HepG2 (cell line): ENCODE results near the gene PLOD2. TPM values are rescaled to one million over a fixed set of nuclear protein-coding genes. Genes with fewer than 3 reads are reported as not detected.

ENCODE experiments used
- ETV6 ChIP-seq: sonication (generic); formaldehyde crosslinking; conservative IDR thresholded peaks from 2 replicates; pipeline ENCODE4 v1.4.0; 2020; ENCODE audit warnings: missing genetic modification reagents
- HDAC2 ChIP-seq: sonication (generic); formaldehyde crosslinking; IDR thresholded peaks from 2 replicates; pipeline ENCODE4 v1.4.0; 2020; ENCODE audit warnings: missing genetic modification reagents
- KAT7 ChIP-seq: IDR thresholded peaks from 2 replicates; pipeline ENCODE4 v1.6.1; 2018; ENCODE audit warnings: borderline replicate concordance, missing compliant biosample characterization
- SP4 ChIP-seq: sonication (generic); formaldehyde crosslinking; IDR thresholded peaks from 2 replicates; pipeline ENCODE4 v1.8.1; 2023; ENCODE audit warnings: mild to moderate bottlenecking, missing genetic modification reagents
- STAG1 ChIP-seq: sonication (generic); formaldehyde crosslinking; IDR thresholded peaks from 2 replicates; pipeline ENCODE4 v1.4.0; 2020; ENCODE audit warnings: missing genetic modification reagents
- TEAD3 ChIP-seq: optimal IDR thresholded peaks from 2 replicates; pipeline ENCODE3; 2016; ENCODE audit warnings: borderline replicate concordance
- ZEB1 ChIP-seq: IDR thresholded peaks from 2 replicates; pipeline ENCODE4 v1.6.1; 2012; ENCODE audit warnings: mild to moderate bottlenecking, low read depth, inconsistent platforms; ENCODE audit not compliant: insufficient replicate concordance
- ZNF556 ChIP-seq: sonication (generic); formaldehyde crosslinking; IDR thresholded peaks from 2 replicates; pipeline ENCODE4 v1.4.0; 2020; ENCODE audit warnings: mild to moderate bottlenecking, missing genetic modification reagents, borderline replicate concordance
- ZNF598 ChIP-seq: sonication (generic); formaldehyde crosslinking; IDR thresholded peaks from 2 replicates; pipeline ENCODE4 v1.5.1; 2020; ENCODE audit warnings: mild to moderate bottlenecking, missing genetic modification reagents, borderline replicate concordance
- ZNF782 ChIP-seq: sonication (generic); formaldehyde crosslinking; IDR thresholded peaks from 2 replicates; pipeline ENCODE4 v1.4.0; 2020; ENCODE audit warnings: missing genetic modification reagents, mild to moderate bottlenecking, borderline replicate concordance
- polyA plus RNA-seq, 8 experiments: library from polyadenylated mRNA; depleted of rRNA in 3 of 8; stranded (reverse) in 7 of 8; unstranded in 1 of 8; fragments of >200 nt; fragmentation: Illumina TruSeq in 4 of 8; extraction: Trizol in 4 of 8; gene quantifications; 2 replicates each; pipeline versions ENCODE4 v1.2.1 to v1.2.3, GENCODE V29; 2011 to 2016; ENCODE audit warnings: low read depth in 4 of 8, missing spikeins in 1 of 8, mixed read lengths in 1 of 8; ENCODE audit not compliant: insufficient read depth in 1 of 8
- total RNA-seq, 5 experiments: library from RNA; depleted of rRNA; stranded (reverse); fragments of >200 nt; fragmentation: Illumina TruSeq; extraction: Trizol; gene quantifications; 2 replicates each; pipeline ENCODE4 v1.2.3, GENCODE V29; 2016; ENCODE audit warnings: low read depth in 1 of 5
- TF ChIP-seq, protein P1 (sequence below): sonication (generic); formaldehyde crosslinking; IDR thresholded peaks from 2 replicates; pipeline ENCODE4 v1.4.0; 2020; ENCODE audit warnings: mild to moderate bottlenecking, missing genetic modification reagents
- TF ChIP-seq, protein P2 (sequence below), 2 experiments: fragments of 450-650 bp in 1 of 2; sonication (generic) in 1 of 2; formaldehyde crosslinking; IDR thresholded peaks; 2 replicates each; pipeline versions ENCODE4 v1.5.0 to v1.8.0; 2020 to 2022; ENCODE audit warnings: mild to moderate bottlenecking in 1 of 2, missing genetic modification reagents in 1 of 2
- TF ChIP-seq, protein P3 (sequence below): sonication (generic); formaldehyde crosslinking; IDR thresholded peaks from 2 replicates; pipeline ENCODE4 v1.8.0; 2022; ENCODE audit warnings: missing genetic modification reagents, mild to moderate bottlenecking, inconsistent platforms, borderline replicate concordance
- TF ChIP-seq, protein P4 (sequence below): sonication (generic); formaldehyde crosslinking; IDR thresholded peaks from 2 replicates; pipeline ENCODE4 v1.9.0; 2021; ENCODE audit warnings: mild to moderate bottlenecking, missing genetic modification reagents

The PLOD2 gene
- total and polyA plus RNA-seq, 2 of the 13 experiments (the other 11 are each of a cell fraction or from before 2014, with no cell fraction given) = 107 to 161 TPM

DNA sequence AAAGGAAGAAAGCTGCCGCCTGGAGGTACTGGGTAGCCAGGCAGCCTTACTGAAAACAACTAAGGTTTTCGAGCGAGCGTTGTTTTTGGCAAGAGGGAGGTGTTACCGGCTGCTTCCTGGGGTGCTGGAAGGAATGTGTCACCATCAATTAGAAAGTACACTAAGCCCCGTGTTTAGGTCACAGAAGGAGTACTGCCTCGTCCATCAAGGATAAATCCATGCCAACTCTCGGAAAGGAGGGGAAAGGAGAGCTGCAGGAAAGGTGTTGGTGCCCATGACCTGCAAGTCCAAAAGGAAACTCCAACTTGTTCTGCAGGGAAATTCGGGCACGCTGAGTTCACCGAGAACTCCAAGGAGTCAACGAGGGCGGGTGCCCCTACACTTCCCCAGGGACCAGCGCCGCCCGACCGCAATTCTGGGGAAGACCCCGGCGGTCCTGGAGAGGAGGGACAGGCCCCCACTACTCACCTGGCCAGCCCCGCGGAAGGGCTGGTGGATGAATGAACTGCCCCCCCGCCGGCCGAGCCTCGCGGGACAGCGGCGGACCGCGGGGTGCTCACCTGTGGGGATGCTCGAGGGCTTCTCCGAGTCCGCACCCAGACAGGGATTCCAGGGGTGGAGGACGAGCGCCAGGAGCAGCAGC, 542 bp downstream of the PLOD2 start (continued):
- TF ChIP-seq, protein P1, sequence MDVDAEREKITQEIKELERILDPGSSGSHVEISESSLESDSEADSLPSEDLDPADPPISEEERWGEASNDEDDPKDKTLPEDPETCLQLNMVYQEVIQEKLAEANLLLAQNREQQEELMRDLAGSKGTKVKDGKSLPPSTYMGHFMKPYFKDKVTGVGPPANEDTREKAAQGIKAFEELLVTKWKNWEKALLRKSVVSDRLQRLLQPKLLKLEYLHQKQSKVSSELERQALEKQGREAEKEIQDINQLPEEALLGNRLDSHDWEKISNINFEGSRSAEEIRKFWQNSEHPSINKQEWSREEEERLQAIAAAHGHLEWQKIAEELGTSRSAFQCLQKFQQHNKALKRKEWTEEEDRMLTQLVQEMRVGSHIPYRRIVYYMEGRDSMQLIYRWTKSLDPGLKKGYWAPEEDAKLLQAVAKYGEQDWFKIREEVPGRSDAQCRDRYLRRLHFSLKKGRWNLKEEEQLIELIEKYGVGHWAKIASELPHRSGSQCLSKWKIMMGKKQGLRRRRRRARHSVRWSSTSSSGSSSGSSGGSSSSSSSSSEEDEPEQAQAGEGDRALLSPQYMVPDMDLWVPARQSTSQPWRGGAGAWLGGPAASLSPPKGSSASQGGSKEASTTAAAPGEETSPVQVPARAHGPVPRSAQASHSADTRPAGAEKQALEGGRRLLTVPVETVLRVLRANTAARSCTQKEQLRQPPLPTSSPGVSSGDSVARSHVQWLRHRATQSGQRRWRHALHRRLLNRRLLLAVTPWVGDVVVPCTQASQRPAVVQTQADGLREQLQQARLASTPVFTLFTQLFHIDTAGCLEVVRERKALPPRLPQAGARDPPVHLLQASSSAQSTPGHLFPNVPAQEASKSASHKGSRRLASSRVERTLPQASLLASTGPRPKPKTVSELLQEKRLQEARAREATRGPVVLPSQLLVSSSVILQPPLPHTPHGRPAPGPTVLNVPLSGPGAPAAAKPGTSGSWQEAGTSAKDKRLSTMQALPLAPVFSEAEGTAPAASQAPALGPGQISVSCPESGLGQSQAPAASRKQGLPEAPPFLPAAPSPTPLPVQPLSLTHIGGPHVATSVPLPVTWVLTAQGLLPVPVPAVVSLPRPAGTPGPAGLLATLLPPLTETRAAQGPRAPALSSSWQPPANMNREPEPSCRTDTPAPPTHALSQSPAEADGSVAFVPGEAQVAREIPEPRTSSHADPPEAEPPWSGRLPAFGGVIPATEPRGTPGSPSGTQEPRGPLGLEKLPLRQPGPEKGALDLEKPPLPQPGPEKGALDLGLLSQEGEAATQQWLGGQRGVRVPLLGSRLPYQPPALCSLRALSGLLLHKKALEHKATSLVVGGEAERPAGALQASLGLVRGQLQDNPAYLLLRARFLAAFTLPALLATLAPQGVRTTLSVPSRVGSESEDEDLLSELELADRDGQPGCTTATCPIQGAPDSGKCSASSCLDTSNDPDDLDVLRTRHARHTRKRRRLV (CRISPR knock-in tag) = peak; percentile 78
- TF ChIP-seq KAT7 (CRISPR knock-in tag) = peak; percentile 76; the same call in 1 of the 2 replicates
- TF ChIP-seq, protein P2, sequence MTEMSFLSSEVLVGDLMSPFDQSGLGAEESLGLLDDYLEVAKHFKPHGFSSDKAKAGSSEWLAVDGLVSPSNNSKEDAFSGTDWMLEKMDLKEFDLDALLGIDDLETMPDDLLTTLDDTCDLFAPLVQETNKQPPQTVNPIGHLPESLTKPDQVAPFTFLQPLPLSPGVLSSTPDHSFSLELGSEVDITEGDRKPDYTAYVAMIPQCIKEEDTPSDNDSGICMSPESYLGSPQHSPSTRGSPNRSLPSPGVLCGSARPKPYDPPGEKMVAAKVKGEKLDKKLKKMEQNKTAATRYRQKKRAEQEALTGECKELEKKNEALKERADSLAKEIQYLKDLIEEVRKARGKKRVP (CRISPR knock-in tag; IDR thresholded peaks at IDR 0.05) = 0 out of 4 replicates have a peak, but pooled peaks of 1 of the 2 experiments have one; percentile 7
- TF ChIP-seq HDAC2 = no peak
- 0 out of 2 replicates have a peak, but pooled peaks have one; percentile 37 for TF ChIP-seq ZNF782 (CRISPR knock-in tag)
- TF ChIP-seq TEAD3 = no peak
- TF ChIP-seq, protein P3, sequence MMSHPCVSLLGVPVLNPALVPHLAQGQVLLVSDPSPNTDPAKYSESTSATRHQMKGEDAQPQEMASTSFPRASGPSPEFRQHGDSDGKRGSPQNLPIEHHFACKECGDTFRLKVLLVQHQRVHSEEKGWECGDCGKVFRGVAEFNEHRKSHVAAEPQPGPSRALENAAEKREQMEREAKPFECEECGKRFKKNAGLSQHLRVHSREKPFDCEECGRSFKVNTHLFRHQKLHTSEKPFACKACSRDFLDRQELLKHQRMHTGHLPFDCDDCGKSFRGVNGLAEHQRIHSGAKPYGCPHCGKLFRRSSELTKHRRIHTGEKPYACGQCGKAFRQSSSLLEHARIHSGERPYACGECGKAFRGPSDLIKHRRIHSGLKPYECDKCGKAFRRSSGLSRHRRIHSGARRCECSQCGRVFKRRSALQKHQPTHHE = 0 out of 2 replicates have a peak, but pooled peaks have one; percentile 22
- peak; percentile 40; the same call in 1 of the 2 replicates for TF ChIP-seq SP4 (CRISPR knock-in tag)
- peak; percentile 46 for TF ChIP-seq STAG1
- peak; percentile 14 for TF ChIP-seq ZEB1
- TF ChIP-seq ETV6 (CRISPR knock-in tag) = peak; percentile 57; the same call in 1 of the 2 replicates
- TF ChIP-seq, protein P4, sequence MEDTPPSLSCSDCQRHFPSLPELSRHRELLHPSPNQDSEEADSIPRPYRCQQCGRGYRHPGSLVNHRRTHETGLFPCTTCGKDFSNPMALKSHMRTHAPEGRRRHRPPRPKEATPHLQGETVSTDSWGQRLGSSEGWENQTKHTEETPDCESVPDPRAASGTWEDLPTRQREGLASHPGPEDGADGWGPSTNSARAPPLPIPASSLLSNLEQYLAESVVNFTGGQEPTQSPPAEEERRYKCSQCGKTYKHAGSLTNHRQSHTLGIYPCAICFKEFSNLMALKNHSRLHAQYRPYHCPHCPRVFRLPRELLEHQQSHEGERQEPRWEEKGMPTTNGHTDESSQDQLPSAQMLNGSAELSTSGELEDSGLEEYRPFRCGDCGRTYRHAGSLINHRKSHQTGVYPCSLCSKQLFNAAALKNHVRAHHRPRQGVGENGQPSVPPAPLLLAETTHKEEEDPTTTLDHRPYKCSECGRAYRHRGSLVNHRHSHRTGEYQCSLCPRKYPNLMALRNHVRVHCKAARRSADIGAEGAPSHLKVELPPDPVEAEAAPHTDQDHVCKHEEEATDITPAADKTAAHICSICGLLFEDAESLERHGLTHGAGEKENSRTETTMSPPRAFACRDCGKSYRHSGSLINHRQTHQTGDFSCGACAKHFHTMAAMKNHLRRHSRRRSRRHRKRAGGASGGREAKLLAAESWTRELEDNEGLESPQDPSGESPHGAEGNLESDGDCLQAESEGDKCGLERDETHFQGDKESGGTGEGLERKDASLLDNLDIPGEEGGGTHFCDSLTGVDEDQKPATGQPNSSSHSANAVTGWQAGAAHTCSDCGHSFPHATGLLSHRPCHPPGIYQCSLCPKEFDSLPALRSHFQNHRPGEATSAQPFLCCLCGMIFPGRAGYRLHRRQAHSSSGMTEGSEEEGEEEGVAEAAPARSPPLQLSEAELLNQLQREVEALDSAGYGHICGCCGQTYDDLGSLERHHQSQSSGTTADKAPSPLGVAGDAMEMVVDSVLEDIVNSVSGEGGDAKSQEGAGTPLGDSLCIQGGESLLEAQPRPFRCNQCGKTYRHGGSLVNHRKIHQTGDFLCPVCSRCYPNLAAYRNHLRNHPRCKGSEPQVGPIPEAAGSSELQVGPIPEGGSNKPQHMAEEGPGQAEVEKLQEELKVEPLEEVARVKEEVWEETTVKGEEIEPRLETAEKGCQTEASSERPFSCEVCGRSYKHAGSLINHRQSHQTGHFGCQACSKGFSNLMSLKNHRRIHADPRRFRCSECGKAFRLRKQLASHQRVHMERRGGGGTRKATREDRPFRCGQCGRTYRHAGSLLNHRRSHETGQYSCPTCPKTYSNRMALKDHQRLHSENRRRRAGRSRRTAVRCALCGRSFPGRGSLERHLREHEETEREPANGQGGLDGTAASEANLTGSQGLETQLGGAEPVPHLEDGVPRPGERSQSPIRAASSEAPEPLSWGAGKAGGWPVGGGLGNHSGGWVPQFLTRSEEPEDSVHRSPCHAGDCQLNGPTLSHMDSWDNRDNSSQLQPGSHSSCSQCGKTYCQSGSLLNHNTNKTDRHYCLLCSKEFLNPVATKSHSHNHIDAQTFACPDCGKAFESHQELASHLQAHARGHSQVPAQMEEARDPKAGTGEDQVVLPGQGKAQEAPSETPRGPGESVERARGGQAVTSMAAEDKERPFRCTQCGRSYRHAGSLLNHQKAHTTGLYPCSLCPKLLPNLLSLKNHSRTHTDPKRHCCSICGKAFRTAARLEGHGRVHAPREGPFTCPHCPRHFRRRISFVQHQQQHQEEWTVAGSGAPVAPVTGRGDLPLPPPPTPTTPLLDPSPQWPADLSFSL = 0 out of 2 replicates have a peak, but pooled peaks have one; percentile 41
- TF ChIP-seq ZNF598 (CRISPR knock-in tag) = 0 out of 2 replicates have a peak, but pooled peaks have one; percentile 45
- 0 out of 2 replicates have a peak, but pooled peaks have one; percentile 20 for TF ChIP-seq ZNF556 (CRISPR knock-in tag)
